OCI-LY7 (cell line): Measurements from ENCODE around the gene EPB41L2. TPM values are rescaled to one million over a fixed set of nuclear protein-coding genes. Genes with fewer than 3 reads are reported as not detected.

Experiments used
- BruUV-seq: library from RNA; stranded (reverse); fragments of 400-500 nt; replicated peaks from 2 replicates; lab custom pipeline; 2021; lab: Mats Ljungman, UMichigan
- CTCF ChIA-PET: fragments of 300-600 bp; sonication (Branson Sonifier 250); formaldehyde crosslinking; loops from one replicate; lab custom pipeline; 2022; ENCODE audit warnings: antibody characterized with exemption; ENCODE audit not compliant: unreplicated experiment; lab: Charles Lee
- POLR2A ChIA-PET: fragments of 300-600 bp; sonication (Branson Sonifier 250); formaldehyde crosslinking; loops from one replicate; lab custom pipeline; 2022; ENCODE audit warnings: antibody characterized with exemption; lab: Charles Lee
- DNase-seq: peaks from one replicate; pipeline ENCODE4 v3.0.0-alpha.2; 2015; ENCODE audit warnings: low spot score
- H2AFZ ChIP-seq: fragments of 200-600 bp; sonication (generic), shearing (Covaris generic); 2 replicates; pipeline ENCODE4 v1.6.1; 2014; ENCODE audit warnings: mild to moderate bottlenecking, antibody characterized with exemption, low read length, moderate library complexity
- H3K27ac ChIP-seq: fragments of 200-600 bp; sonication (generic); 2 replicates; pipeline ENCODE4 v1.5.1; 2014; ENCODE audit warnings: mixed run types, low read depth, mild to moderate bottlenecking, moderate library complexity, low read length, inconsistent platforms; ENCODE audit not compliant: poor library complexity, severe bottlenecking
- H3K36me3 ChIP-seq: fragments of 200-600 bp; sonication (generic); 2 replicates; pipeline ENCODE4 v1.6.1; 2014; ENCODE audit warnings: mild to moderate bottlenecking, antibody characterized with exemption, low read length, moderate library complexity, mixed read lengths; ENCODE audit not compliant: insufficient read depth
- H3K4me1 ChIP-seq: fragments of 200-600 bp; sonication (generic); 2 replicates; pipeline ENCODE4 v1.5.1; 2014; ENCODE audit warnings: mild to moderate bottlenecking, low read length; ENCODE audit not compliant: insufficient read depth, poor library complexity, severe bottlenecking
- H3K4me2 ChIP-seq: fragments of 200-600 bp; sonication (generic); 2 replicates; pipeline ENCODE4 v1.6.1; 2014; ENCODE audit warnings: mild to moderate bottlenecking, low read length
- H3K4me3 ChIP-seq: fragments of 200-600 bp; sonication (generic); 2 replicates; pipeline ENCODE4 v1.5.1; 2014; ENCODE audit warnings: mild to moderate bottlenecking, low read depth, low read length; ENCODE audit not compliant: poor library complexity, severe bottlenecking
- H3K79me2 ChIP-seq: fragments of 200-600 bp; sonication (generic); 2 replicates; pipeline ENCODE4 v1.6.1; 2016; ENCODE audit warnings: low read depth, mild to moderate bottlenecking, low read length, moderate library complexity, mixed read lengths; ENCODE audit not compliant: insufficient read depth
- H3K9me2 ChIP-seq: fragments of 200-600 bp; sonication (generic); 2 replicates; pipeline ENCODE4 v1.6.1; 2016; ENCODE audit warnings: mild to moderate bottlenecking, low read length, mixed read lengths; ENCODE audit not compliant: insufficient read depth
- H3K9me3 ChIP-seq: fragments of 200-600 bp; sonication (generic); 2 replicates; pipeline ENCODE4 v1.6.1; 2014; ENCODE audit warnings: mild to moderate bottlenecking, mixed run types, low read length, mixed read lengths
- H4K20me1 ChIP-seq: fragments of 200-600 bp; sonication (generic); 2 replicates; pipeline ENCODE4 v1.6.1; 2014; ENCODE audit warnings: mild to moderate bottlenecking, antibody characterized with exemption, low read length, moderate library complexity, mixed read lengths; ENCODE audit not compliant: insufficient read depth
- CTCF ChIP-seq: fragments of 200-600 bp; sonication (generic); conservative IDR thresholded peaks from 2 replicates; pipeline ENCODE4 v1.5.1; 2014; ENCODE audit warnings: mild to moderate bottlenecking, antibody characterized with exemption, low read length, moderate library complexity, mixed read lengths
- EZH2phosphoT487 ChIP-seq: fragments of 200-600 bp; sonication (generic); IDR thresholded peaks from 2 replicates; pipeline ENCODE4 v1.6.1; 2018; ENCODE audit warnings: low read depth, borderline replicate concordance, mild to moderate bottlenecking, mixed run types, antibody characterized with exemption, low read length, moderate library complexity, mixed read lengths
- intact Hi-C: fragments of 100-400 bp; cut with micrococcal nuclease; formaldehyde crosslinking; loops from one replicate; pipeline ENCODE4 v1.10.0; 2022; ENCODE audit not compliant: unreplicated experiment
- total RNA-seq, 2 experiments: library from RNA; depleted of rRNA in 1 of 2; stranded (reverse); fragments of >200 nt in 1 of 2; shearing (Covaris generic) in 1 of 2; gene quantifications; 2 replicates each; pipeline ENCODE4 v1.2.3, GENCODE V29; 2014 to 2022

Gene EPB41L2
- total RNA-seq, 2 experiments from 2014 or later = 36.7 to 138 TPM

- no TSS peak for BruUV-seq
- intact Hi-C loops = no loop called here
- ChIA-PET POLR2A (interaction anchor here (0.8 to 1.9 kb wide), 3 partner anchors 10 to 25 kb away, joined by 3 to 7 read pairs (median 7); no protein-coding TSS in a partner anchor), CTCF (no interaction called here)
- Histone ChIP-seq H4K20me1 (peaks cover 16% of the 10 kb centered on the region), H3K4me2 (no peak overlapping the region), H3K9me2 (no peaks in the 10 kb centered on the region), H3K4me1 (no peaks in the 10 kb centered on the region), H3K9me3 (peaks cover 26% of the 10 kb centered on the region), H3K4me3 (no peak overlapping the region), H3K27ac (no peak overlapping the region), H3K36me3 (peaks cover 6% of the 10 kb centered on the region; the same call in 1 of the 2 replicates), H3K79me2 (peaks cover 42% of the 10 kb centered on the region; the same call in 1 of the 2 replicates), H2AFZ (no peak overlapping the region)
- no peak for DNase-seq
- TF ChIP-seq EZH2phosphoT487 = no peak
- TF ChIP-seq CTCF = no peak
Measured at GRCh38 chr6:131004387-131004755, 58.7 kb downstream of the EPB41L2 start.

- no peak overlapping the region for H3K4me2 ChIP-seq
- DNase-seq = no peak
- POLR2A ChIA-PET = interaction anchor here (0.5 to 1.9 kb wide), 4 partner anchors 10 to 42 kb away, joined by 3 to 7 read pairs (median 6); no protein-coding TSS in a partner anchor
- H3K9me3 ChIP-seq = peaks cover 20% of the 10 kb centered on the region
- H3K79me2 ChIP-seq = peaks cover 39% of the 10 kb centered on the region; the same call in 1 of the 2 replicates
- H2AFZ ChIP-seq = no peak overlapping the region
- H3K4me3 ChIP-seq = no peak overlapping the region
- CTCF ChIA-PET = no interaction called here
- TF ChIP-seq CTCF (no peak), EZH2phosphoT487 (no peak)
- peaks cover 21% of the 10 kb centered on the region for H4K20me1 ChIP-seq
- no peaks in the 10 kb centered on the region; the same call in 1 of the 2 replicates for H3K36me3 ChIP-seq
- intact Hi-C loops = no loop called here
- H3K4me1 ChIP-seq = no peaks in the 10 kb centered on the region
- no TSS peak for BruUV-seq
- H3K9me2 ChIP-seq = no peaks in the 10 kb centered on the region
- H3K27ac ChIP-seq = no peak overlapping the region
Measured at GRCh38 chr6:131003488-131004386, 59.3 kb downstream of the EPB41L2 start.

GRCh38 chr6:131002661-131002980, 60.4 kb downstream of the EPB41L2 start:
- H2AFZ ChIP-seq = no peak overlapping the region
- H3K4me3 ChIP-seq = no peak overlapping the region
- TF ChIP-seq CTCF (no peak), EZH2phosphoT487 (no peak)
- no TSS peak for BruUV-seq
- H3K79me2 ChIP-seq = peaks cover 41% of the 10 kb centered on the region; the same call in 1 of the 2 replicates
- POLR2A ChIA-PET = no interaction called here
- intact Hi-C loops = no loop called here
- H3K4me1 ChIP-seq = no peaks in the 10 kb centered on the region
- H3K4me2 ChIP-seq = no peak overlapping the region
- no peaks in the 10 kb centered on the region for H3K9me2 ChIP-seq
- CTCF ChIA-PET = no interaction called here
- no peaks in the 10 kb centered on the region; the same call in 1 of the 2 replicates for H3K36me3 ChIP-seq
- H4K20me1 ChIP-seq = peaks cover 28% of the 10 kb centered on the region
- H3K9me3 ChIP-seq = peaks cover 10% of the 10 kb centered on the region; the same call in 1 of the 2 replicates
- no peak overlapping the region for H3K27ac ChIP-seq
- no peak for DNase-seq
